NCI-H2081 treated with DMSO at 0.1 percent for 48 hours (cell line): Measurements from ENCODE around the gene PLXNB2.

Source experiments
- DNase-seq: peaks from one replicate; lab custom pipeline; 2025; lab: John Stamatoyannopoulos, UW

Gene PLXNB2

DNA sequence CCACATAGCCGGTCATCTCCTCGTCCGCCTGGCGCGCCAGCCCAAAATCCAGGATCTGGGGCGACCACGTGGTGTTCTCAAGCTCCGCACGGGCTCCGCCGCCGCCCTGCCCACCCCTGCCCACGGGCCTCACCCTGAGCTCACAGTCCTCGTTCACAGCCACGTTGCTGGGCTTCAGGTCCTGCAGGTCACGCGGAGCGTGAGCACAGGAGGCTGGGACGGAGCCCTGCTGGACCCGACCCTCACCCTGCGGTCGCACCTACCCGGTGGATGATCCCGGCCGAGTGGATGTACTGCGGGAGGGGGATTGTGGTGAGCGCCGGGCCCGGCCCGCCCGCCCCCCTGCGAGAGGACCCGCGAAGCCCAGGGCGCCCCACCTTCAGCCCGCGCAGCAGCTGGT lies 40.5 kb downstream of the PLXNB2 start:
- DNase-seq = no peak

DNA sequence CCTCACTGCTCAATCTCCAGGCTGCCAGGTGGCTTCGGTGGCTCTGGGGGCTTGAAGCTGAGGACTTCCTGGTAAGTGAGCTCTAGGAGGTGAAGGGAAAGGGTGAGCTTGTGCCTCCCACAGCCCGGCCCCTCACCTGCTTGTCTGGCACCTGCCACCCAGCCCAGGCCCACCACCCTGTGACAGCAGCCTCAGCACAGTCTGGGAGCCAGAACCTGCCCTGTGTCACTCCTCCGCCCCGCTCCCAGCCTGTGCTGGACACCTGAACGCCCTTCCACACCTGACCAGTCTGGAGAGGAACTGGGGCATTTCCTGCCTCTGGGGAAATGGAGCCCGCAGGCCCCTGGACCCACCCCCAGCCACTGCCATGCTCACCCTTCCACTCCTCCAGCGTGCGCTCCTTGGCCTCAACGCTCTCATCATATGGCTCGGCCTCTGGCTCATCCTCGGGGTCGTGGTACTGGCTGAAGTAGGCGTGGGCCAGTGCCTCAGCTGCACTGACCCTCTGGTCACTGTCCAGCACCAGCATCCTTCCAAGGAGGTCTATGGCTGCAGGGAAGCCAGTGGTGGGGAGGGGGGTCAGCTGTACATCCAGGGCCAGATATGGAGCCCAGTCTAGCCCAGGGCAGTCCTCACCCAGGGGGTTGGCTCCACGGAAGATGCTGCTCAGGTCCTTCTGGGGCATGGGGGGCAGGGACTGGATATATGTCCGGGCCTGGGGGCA lies 42.3 kb downstream of the PLXNB2 start:
- no peak for DNase-seq

DNA sequence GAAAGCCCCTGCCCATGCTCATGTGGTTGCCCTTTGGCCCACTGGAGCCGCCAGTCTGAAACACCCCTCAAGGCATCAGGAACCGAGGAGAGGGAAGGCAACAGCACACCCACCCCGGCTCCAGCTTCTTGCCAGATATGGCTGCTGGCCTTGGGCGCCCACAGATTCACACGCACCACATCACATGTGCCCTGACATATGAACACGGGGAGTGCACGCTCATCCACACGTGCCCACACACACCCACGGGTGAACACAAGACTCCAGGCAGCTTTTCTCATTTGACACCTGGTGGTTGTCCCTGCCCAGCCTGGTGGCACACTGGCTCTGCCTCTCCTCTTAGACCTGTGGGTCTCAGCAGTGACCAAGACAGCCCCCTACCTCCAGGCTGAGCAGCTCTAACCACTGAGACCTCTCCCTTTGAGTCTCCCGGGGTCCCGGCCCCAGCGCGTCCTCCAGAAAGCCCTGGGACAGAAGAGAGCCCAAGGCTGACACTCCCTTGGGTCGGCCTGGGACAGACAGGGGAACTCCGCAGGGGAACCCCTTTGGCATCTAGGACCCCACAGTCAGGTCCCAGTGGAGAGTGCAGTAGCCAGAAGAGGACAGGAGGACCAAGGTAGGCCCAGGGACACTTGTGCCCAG lies 43.2 kb downstream of the PLXNB2 start:
- no peak for DNase-seq

DNA sequence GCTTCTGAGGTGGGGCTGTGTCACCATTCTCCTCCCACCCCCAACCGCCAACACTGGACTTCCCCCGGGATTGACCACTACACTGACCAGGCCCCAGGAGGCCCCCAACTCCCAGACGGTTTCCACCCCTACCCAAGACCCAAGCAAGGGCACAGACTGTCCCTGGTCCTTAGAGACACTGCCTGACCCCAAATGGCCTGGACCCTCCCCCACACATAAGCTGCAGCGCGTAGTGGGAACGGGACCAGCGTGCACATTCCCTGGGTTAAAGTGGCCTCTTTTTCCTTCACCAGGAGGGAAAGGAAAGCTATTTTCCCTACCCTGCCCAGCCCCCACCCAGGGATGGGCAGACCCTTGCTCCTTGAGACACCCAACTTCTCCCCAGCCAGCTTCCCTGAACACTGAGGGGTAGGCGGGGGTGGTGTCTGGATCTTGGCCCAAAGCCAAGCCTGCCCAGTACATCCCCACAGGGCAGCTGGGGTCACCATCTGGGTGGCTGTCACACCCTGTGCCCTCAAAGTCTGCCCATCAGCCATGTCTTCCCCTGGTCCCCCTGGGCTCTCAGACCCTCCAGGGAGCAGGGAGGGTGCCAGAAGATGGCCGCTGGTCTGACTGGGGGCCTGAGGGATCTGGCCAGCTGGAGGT lies 44.4 kb downstream of the PLXNB2 start:
- no peak for DNase-seq

DNA sequence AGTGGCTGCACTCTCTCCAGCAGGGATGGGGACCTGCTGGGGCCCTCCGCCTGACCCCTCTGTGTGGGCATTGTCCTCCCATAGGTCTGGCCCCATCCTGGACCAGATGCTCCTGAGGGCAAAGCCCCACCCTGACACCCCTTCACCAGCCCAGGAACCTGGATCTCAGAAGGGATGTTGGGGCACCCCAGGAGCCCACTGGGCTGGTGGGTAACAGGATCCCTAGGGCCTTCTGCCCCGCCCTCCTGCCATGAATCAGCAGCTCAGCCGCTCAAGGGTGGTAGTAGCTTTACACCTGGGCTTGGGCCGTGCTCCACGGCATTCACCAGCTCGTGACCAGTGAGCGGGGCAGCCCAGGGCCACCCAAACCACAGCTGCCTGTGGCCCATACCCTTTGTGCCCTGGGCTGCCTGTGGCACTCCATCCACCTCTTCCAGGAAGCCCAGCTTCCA lies 45.0 kb downstream of the PLXNB2 start:
- DNase-seq = no peak

DNA sequence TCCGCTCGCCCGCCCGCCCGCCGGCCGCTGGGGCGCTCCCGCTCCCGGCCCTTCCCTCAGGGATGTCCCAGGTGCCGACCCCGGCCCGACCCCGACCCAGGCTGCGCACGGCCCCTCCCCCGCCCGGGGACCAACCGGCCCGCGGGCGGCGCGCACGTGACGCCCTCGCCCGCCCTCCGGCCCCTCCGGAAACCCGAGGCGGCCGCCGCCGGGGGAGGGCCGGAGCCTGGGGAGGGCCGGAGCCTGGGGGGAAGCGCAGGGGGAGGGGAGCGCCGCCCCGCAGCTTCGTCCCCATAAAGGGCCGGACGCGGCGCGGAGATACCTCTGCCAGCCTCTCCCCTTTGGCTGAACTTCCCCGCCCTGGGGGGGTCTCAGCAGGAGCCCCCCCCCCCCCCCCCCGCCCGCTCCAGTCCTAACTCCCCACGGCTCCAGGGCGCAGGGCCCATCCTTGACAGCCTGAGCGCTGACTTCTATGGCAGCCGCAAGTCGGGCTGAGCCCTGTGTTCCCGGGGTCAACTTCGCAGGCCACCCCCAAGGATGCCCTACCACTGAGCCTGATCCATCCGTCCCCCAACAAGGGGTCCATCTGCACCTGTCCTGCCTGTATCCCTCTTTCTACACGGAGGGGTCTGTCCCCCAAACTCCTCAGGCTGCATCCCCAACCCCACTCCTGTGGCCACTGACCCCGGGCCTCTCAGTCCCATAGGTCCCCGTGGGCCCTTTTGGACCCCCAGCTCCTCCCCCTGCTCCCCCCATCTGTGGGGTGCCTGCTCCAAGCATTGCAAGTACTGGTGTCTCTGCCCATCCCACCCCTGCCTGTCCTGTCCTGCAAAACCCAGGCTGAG lies 45.6 kb downstream of the PLXNB2 start, which contains the start of gene MAPK12:
MAPK12 (minus strand) TSS at position 69 of the 845 bp plus-strand sequence. CDS start 174 bp downstream, outside the sequence.
- DNase-seq = no peak

DNA sequence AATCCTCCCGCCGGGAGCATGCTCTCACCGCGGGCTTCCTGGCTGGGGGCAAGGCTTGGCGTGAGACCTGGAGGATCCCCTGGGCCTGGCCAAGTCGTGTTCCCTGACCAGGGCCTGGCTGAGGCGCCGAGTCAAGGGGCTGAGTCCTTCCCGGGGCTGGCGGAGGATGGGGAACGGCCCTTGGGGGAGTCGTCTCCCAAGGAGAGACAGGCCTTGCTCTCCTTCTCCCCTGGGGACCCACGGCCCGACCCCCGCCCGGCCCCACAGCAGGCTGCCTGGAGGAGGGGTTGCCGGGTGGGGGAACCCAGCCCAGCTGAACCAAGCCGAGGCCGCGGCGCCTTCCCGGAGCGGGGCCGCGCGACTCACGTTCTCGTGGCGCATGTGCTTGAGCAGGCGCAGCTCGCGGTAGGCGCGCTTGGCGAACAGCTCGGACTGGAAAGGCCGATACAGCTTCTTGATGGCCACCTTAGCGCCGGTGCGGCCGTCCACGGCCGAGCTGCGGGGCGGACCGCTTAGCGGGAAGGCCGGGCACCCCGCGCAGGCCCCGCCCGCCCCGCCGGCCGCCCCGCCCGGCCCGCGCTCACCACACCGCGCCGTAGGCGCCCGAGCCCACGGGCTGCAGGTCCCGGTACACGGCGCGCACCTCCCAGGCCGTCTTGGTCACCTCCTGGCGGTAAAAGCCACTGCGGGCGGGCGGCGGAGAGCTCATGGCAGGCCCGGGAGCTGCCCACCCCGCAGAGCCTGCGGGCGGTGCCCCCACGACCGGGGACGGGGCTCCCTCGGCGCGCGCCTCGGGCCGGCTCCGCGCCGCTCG lies 46.4 kb downstream of the PLXNB2 start:
- DNase-seq = no peak

DNA sequence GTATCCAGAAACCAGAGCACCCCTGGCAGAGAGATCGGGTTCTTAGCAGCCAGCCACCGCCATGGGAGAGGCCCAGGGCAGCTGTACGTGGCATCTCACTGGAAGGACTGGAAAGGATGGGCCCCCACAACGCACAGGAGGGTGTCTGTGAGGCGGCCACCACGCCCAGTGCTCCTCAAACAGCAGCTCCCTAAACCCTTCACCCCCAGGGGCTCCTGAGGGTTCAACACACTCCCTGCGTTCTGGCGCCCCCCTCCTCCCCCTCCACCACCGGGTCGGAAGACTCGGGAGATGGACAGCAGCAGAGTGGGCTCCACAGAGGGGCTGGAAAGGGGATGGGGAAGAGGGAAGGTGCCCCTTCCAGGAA lies 47.0 kb downstream of the PLXNB2 start:
- no peak for DNase-seq

DNA sequence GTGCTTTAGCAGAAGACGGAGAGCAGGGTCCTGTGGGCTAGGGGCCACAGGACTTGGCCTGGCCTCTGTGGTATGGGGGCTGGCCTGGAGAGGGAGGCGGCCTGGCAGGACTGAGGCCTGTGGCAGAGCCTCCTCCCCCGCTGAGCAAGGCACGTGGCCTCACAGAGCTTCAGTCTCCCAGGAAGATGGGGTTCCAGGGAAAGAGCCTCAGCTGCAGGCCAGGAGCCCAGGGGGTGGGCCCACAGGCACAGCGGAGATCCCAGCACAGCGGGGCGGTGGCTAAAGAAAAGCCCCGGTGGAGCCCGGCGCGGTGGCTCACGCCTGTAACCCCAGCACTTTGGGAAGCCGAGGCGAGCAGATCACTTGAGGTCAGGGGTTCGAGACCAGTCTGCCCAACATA lies 48.1 kb downstream of the PLXNB2 start:
- no peak for DNase-seq

DNA sequence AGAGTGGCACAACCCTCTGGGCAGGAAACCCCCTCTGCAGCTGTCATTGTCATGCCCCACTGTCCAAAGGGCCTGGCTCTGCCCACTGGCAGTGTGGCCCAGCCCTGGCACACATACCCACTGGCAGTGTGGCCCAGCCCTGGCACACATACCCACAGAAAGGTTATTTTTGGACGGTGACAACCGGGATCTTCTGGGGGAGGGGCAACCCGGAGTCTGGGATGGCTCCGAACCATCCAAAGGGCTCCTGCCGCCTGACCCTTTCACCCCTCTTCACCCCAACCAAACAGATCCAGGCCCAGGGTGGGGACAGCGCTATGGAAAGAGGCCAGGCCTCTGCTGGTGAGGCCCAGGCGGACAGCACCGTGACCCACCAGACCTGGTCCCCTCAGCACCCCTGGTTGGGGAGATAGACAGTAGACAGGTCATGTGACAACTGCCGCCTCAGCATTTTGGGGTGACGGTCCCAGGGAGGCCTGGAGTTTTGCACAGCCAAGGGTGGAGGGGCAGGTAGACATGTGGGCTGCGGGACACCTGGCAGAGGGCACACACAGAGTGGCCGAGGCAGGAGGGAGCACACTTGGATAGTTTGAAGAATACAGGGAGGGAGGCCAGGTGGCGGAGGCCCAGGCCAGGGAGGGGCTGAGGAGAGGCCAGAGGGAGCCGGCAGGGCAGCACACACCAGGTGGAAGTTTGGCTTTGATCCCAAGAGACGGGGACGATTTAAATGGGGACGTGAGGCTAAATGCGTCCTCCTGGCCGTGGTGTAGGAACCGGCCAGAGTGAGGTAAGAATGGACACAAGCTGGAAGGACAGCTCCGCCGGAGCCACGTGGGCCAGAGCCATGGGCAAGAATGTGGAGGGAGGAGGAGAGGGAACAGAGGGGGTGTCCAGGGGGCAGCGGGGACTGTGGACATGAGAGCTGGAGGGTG lies 48.8 kb downstream of the PLXNB2 start:
- no peak for DNase-seq

DNA sequence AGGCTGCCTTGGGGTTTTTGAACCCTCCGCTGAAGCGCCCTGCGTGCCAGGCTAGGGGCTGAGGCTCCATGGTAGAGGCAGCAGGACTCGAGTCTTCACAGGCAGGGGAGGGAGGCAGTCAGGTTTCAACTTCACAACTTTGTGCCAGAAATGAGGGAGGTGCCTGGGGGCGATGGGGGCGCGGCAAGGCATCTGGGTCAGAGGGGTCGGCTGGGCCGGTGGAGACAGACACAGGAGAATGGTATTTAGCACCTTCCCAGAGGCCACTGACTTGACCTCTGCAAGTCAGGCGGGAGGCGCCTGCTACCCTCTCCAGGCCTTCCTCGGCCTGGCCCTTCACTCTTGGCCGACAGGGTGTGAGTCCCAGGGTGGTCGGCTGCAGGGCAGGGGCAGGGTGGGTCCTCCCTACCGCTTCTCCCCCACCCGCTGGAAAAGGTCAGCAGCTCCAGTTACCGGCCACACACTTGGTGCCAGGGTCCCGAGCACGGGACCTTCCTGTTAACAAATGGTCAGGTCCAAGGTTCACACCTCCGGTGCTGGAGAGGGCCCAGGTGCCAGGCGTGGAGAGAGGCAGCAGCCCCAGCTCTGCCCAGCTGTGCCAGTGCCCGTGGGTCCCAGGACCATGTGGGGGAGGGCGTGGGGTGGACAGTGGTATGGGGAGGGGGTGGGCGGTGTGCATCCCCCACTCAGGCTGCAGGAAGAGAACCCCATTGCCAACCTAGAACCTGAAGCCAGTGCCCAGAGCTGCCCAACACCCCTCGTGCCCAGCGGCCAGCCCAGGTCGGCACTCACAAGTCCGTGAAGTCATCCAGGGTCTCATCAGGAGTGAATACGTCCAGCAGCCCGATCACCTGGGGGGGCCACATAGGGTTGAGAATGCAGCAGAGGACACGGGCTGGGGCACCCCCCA lies 49.7 kb downstream of the PLXNB2 start:
- no peak for DNase-seq

DNA sequence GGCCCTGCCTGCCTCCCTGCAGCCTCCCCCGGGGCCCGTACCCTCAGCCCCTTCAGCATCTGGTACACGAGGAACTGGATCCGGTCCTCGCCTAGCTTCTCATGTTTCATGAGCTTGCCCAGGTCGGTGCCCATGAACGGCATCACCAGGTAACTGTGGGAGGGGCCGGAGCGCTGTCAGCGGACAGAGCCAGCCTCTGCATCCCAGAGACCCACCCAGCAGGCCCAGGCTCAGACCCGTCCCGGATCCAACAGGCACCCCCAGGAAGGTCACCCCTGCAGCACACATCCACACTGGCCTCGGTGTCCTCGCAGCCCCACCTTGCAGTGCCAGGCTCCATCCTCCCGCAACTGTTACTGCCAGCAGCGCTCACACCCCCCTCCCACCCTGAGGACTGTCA lies 50.4 kb downstream of the PLXNB2 start:
- no peak for DNase-seq

DNA sequence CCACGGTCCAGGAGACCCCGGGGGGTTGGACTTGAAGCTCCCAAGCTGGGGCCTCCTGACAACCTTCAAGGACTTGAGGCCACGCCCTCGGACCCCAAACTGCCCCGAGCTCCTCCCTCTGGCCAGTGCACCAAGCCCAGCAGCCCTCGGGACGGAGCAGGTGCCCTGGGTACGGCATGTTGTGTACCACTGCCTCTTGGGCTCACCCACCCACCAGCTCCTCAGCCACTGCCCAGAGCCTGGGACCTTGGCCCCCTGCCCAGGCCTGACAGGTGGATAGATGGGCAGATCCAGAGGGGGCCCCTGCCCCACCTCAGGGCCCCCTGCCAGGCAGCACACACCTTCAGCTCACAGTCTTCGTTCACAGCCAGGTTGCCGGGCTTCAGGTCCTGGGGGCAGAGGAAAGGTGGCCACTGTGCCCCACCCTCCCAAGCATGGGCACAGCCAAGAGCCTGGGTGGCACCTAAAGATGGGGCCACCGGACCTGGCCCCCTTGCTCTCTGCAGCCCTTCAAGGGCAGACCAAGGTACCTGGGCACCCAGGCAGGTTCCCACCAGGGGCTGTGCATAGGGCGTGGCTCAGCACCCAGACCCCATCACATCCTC lies 51.1 kb downstream of the PLXNB2 start:
- no peak for DNase-seq

DNA sequence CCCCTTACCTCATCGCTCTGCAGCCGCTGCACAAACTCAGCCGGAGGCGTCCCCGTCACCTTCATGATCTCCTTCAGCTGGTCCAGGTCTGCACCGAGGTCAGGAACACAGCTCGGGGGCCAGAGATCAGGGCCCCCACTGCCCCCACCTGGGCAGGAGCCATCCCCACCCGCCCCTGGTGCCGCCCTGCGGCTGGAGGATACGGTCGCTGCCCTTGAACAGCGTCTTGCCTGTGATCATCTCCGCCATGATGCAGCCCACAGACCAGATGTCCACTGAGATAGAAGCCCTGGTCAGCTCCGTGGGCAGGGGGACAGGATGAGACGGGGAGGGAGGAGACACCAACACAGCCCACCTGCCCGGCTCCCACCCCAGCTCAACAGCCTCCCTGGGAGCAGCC lies 51.8 kb downstream of the PLXNB2 start:
- DNase-seq = no peak

DNA sequence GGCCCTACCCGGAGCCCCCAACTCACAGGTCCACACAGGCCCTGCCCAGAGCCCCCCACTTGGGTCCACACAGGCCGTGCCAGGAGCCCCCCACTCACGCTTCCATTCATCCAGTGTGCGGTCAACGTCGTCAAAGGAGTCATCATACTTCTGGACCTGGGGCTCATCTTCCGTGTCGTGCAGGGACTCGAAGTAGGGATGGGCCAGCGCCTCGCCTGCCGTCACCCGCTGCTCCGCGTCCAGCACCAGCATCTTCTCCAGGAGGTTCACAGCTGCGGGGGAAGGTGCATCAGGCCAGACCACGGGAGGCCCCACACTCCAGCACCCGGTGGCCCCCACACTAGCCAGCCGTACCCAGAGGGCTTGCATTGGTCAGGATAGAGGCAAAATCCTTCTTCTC lies 52.3 kb downstream of the PLXNB2 start:
- DNase-seq = no peak

DNA sequence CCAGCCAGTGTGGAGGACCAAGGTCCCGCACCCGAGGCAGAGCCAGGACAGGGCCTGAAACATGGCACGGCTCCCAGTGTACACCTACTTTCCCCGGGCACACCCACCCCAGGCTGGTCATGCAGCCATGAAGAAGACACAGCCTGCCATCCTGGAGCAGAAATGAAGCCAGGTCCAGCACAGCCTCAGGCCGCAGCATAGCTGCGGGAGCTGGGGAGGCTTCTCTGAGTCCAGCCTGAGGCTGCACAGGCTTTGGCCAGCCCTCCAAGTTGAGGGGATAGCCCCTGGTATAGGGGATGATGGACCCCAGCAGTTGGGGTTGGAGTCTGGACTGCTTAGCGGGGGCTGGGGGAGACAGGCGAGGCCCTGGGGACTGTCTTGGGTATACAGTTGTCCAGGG lies 53.5 kb downstream of the PLXNB2 start:
- DNase-seq = no peak

DNA sequence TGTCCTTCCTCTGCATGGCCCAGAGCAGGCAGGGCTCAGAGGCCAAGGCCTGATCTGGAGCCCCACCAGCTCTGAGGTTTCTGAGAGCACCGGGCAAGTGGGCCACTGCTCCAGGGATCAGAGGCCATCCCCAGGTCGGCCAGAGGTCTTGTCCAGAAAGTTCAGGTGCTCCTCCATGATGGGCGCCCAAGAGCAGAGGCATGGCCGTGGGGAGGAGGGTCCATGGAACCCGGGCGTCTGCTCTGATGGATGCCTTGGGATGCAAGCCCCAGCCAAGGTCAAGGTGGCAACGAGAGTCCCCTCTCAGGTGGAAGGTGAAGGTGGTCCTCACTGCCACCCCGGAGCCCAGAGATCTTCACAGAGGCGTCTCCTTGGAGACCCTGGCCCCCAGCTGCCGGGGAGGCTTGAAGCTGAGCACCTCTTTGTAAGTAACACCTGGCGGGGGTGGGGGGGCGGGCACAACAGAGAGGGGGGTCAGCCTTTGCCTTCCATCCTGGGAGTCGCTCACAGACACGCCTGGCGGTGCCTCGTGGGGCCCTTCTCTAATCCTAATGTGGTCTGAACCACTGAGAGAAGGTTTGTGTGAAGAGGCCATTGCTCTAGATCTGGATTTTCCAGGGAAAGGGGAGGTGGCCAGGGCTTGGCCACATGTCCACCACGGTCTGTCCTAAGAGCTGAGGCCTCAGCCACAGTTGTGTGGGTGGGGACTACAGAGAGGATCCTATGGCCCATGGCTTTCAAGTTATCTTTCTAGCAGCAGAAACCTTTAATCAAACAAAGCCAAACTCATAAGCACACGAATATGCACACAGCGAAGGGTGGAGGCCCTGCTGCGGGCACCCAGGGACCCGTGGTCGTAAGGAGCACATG lies 54.2 kb downstream of the PLXNB2 start:
- no peak for DNase-seq
